Spleen (tissue), 11 donors: ENCODE measurements around the gene QSOX1. TPM values are rescaled to one million over a fixed set of nuclear protein-coding genes. Genes with fewer than 3 reads are reported as not detected.

Experiments
- DNase-seq: peaks from one replicate; pipeline ENCODE4 v3.0.0-alpha.2; 2020
- H3K27ac ChIP-seq, 8 donors: fragments of 200-600 bp; sonication (generic) in 7 of 8; 1 replicate in 4 of 8; 2 replicates in 4 of 8; pipeline versions ENCODE4 v1.5.0 to v1.8.0; 2016 to 2021; ENCODE audit warnings: inconsistent platforms in 4 of 8, mild to moderate bottlenecking in 4 of 8, moderate library complexity in 1 of 8
- H3K27me3 ChIP-seq, 7 donors: fragments of 200-600 bp; sonication (generic) in 6 of 7; replicated peaks in 1 of 7; 1 replicate in 4 of 7; 2 replicates in 3 of 7; pipeline versions ENCODE4 v1.5.0 to v1.8.0; 2016 to 2021; ENCODE audit warnings: inconsistent platforms in 3 of 7, mild to moderate bottlenecking in 1 of 7
- H3K36me3 ChIP-seq, 6 donors: fragments of 200-600 bp; sonication (generic) in 5 of 6; 1 replicate in 4 of 6; 2 replicates in 2 of 6; pipeline versions ENCODE4 v1.5.0 to v1.8.0; 2016 to 2021; ENCODE audit warnings: inconsistent platforms in 2 of 6
- H3K4me1 ChIP-seq, 6 donors: fragments of 200-600 bp; sonication (generic) in 5 of 6; 1 replicate in 3 of 6; 2 replicates in 3 of 6; pipeline versions ENCODE4 v1.5.0 to v1.8.0; 2016 to 2021; ENCODE audit warnings: inconsistent platforms in 3 of 6
- H3K4me3 ChIP-seq, 8 donors: fragments of 200-600 bp; sonication (generic) in 7 of 8; 1 replicate in 4 of 8; 2 replicates in 4 of 8; pipeline versions ENCODE4 v1.5.0 to v1.8.0; 2016 to 2021; ENCODE audit warnings: inconsistent platforms in 4 of 8, mild to moderate bottlenecking in 4 of 8, moderate library complexity in 2 of 8
- H3K9me3 ChIP-seq, 8 donors: fragments of 200-600 bp; sonication (generic) in 7 of 8; 1 replicate in 4 of 8; 2 replicates in 4 of 8; pipeline versions ENCODE4 v1.5.0 to v1.8.0; 2016 to 2021; ENCODE audit warnings: inconsistent platforms in 4 of 8
- POLR2A ChIP-seq, 3 donors: fragments of 450-650 bp; IDR thresholded peaks; one replicate each; pipeline ENCODE4 v1.5.1; 2017; ENCODE audit warnings: antibody characterized with exemption in 3 of 3, mild to moderate bottlenecking in 1 of 3
- POLR2AphosphoS5 ChIP-seq, 3 donors: sonication (generic); formaldehyde crosslinking; IDR thresholded peaks; one replicate each; pipeline ENCODE4 v1.5.1; 2017; ENCODE audit warnings: antibody characterized with exemption in 3 of 3
- WGBS, 5 donors: extraction: QIAGEN DNeasy Blood & Tissue Kit in 3 of 5; methylation state at CpG; one replicate each; pipeline versions ENCODE4 v1.1.5 to v1.1.7; 2013 to 2018; 5-methylcytosine and 5-hydroxymethylcytosine counted together
- intact Hi-C: fragments of 100-400 bp; cut with DNase I; formaldehyde crosslinking; loops from one replicate; pipeline ENCODE4 v1.15.0; 2023; ENCODE audit warnings: low total_unique reads
- polyA plus RNA-seq, 3 donors: library from polyadenylated mRNA; stranded (reverse); fragments of 200-250 nt; gene quantifications; one replicate each; pipeline ENCODE4 v1.2.1, GENCODE V29; 2013
- total RNA-seq, 7 donors: library from RNA; depleted of rRNA in 3 of 7; stranded (reverse); fragments of >200 nt in 3 of 7; fragmentation: NEBNext Ultra II Directional in 4 of 7; extraction: Animal tissue kit (Norgen Biotek cat#: 25700) in 4 of 7; gene quantifications; one replicate each; pipeline versions ENCODE4 v1.1.0 to v1.2.1, GENCODE V29; 2016 to 2021
- TF ChIP-seq, protein P1 (sequence below), 11 experiments: fragments of 200-600 bp in 7 of 11; fragments of 450-650 bp in 4 of 11; sonication (generic) in 4 of 11; IDR thresholded peaks in 8 of 11; conservative IDR thresholded peaks in 3 of 11; 1 replicate in 7 of 11; 2 replicates in 4 of 11; pipeline versions ENCODE4 v1.4.0 to v1.8.0; 2016 to 2021; ENCODE audit warnings: antibody characterized with exemption in 11 of 11, inconsistent platforms in 4 of 11, mild to moderate bottlenecking in 1 of 11
- donor health status: healthy with polysubstance abuse.
- donor health status: DM: no; HTN: no; CAD: no; lungs with moderate emphysema.
- donor health status: DM: no; HTN: no; CAD: no.
- donor health status: Bipolar disorder and iron deficiency.
- donor health status: healthy.
- donor health status: DM: no; HTN: no; CAD: no.
- donor health status: DM: yes; HTN: yes; CAD: no.

Gene QSOX1
- total and polyA plus RNA-seq, 10 donors = 35.2 to 78.9 (median 56.5) TPM

DNA sequence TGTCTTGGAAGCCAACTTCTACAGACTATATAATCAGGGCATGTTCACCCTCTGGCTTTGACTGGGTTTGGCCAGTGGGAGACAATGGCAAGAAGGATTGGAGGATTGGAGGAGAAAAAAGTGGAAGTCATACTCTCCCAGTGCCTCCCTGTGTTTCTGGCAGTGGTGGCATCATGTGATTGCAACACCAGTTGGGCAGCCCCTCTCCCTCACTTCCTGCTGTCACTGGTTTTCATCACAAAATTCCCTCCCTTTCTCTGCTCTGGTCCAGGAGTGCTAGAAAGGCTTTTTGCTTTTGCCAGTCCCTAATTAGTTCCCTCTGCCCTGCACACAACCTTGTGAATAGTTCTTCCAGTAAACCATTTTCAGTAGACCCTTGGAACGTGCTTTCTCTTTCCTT is 3.7 kb upstream of the QSOX1 start:
- Histone ChIP-seq H3K9me3 (no peaks in the 10 kb centered on the region), H3K27me3 (no peaks in the 10 kb centered on the region), H3K27ac (peak overlapping the region in 1 of 8 donors; percentile 30), H3K4me3 (no peak overlapping the region), H3K36me3 (no peaks in the 10 kb centered on the region), H3K4me1 (peaks cover 8 to 22% (median 15%) of the 10 kb centered on the region in 6 donors)
- TF ChIP-seq POLR2A (IDR thresholded peaks at IDR 0.05) (no peak), POLR2AphosphoS5 (IDR thresholded peaks at IDR 0.05) (peak in 1 of 3 donors; percentile 17)
- WGBS, 5 donors = 54 to 74% (median 70%) methylated on average over 1 of the region's 1 CpG
- intact Hi-C loops = no loop called here
- DNase-seq = no peak

DNA sequence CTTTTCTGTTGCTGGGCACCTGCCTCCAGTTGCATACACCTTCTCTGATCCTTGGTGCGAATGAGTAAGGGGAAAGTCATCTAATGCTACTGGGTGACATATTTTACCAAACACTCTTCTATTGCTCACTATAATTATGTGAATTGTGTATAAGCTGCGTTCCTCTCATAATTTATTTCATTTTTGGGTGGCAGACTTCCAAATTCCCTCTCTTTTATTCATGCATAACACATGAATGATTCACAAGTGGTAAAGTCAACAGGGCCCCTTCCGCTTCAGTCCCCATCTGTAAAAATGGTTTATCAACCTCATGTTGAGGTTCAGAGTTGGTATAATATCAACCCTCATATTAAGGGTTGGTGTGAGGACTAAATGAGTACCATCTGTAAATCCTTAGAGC is 3.2 kb upstream of the QSOX1 start:
- intact Hi-C loops = no loop called here
- H3K4me1 ChIP-seq = peaks cover 8 to 28% (median 20%) of the 10 kb centered on the region in 6 donors
- peak overlapping the region in 1 of 8 donors; percentile 30 for H3K27ac ChIP-seq
- H3K36me3 ChIP-seq = no peaks in the 10 kb centered on the region
- 80 to 88% (median 82%) methylated on average over 3 of the region's 3 CpGs for WGBS, 5 donors
- no peak for DNase-seq
- no peaks in the 10 kb centered on the region for H3K27me3 ChIP-seq
- H3K4me3 ChIP-seq = no peak overlapping the region
- TF ChIP-seq, protein P1, sequence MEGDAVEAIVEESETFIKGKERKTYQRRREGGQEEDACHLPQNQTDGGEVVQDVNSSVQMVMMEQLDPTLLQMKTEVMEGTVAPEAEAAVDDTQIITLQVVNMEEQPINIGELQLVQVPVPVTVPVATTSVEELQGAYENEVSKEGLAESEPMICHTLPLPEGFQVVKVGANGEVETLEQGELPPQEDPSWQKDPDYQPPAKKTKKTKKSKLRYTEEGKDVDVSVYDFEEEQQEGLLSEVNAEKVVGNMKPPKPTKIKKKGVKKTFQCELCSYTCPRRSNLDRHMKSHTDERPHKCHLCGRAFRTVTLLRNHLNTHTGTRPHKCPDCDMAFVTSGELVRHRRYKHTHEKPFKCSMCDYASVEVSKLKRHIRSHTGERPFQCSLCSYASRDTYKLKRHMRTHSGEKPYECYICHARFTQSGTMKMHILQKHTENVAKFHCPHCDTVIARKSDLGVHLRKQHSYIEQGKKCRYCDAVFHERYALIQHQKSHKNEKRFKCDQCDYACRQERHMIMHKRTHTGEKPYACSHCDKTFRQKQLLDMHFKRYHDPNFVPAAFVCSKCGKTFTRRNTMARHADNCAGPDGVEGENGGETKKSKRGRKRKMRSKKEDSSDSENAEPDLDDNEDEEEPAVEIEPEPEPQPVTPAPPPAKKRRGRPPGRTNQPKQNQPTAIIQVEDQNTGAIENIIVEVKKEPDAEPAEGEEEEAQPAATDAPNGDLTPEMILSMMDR (IDR thresholded peaks at IDR 0.05 in 8 of 11, conservative IDR thresholded peaks at IDR 0.05 in 3 of 11) = no peak
- no peak for TF ChIP-seq POLR2A (IDR thresholded peaks at IDR 0.05)
- no peaks in the 10 kb centered on the region for H3K9me3 ChIP-seq

DNA sequence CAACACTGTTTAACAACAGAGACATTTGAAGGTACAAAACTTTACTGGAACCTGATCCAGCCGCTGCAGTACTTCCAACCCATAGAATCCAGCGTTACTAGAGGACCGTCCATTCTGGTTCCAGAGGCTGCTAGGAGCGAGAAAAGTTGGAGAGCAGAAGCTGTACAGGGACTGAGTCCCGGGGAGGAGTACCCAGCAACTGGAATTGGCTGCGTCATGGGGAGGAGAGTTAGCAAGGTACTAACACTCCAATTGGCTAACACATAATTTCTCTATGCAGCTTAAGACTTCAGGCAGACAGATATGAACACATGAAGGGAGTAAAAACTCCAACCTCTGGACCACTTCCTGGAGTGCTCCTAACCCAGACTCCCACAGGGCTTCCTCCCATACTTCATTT is 2.1 kb upstream of the QSOX1 start:
- Histone ChIP-seq H3K4me1 (peaks cover 8 to 38% (median 26%) of the 10 kb centered on the region in 6 donors), H3K4me3 (no peak overlapping the region), H3K27ac (no peak overlapping the region), H3K9me3 (no peaks in the 10 kb centered on the region), H3K27me3 (no peaks in the 10 kb centered on the region), H3K36me3 (no peaks in the 10 kb centered on the region)
- 89 to 96% (median 94%) methylated on average over 6 of the region's 6 CpGs for WGBS, 5 donors
- intact Hi-C loops = no loop called here
- TF ChIP-seq, protein P1 (IDR thresholded peaks at IDR 0.05 in 8 of 11, conservative IDR thresholded peaks at IDR 0.05 in 3 of 11) = no peak
- TF ChIP-seq POLR2A (IDR thresholded peaks at IDR 0.05) (no peak), POLR2AphosphoS5 (IDR thresholded peaks at IDR 0.05) (no peak)
- DNase-seq = no peak

DNA sequence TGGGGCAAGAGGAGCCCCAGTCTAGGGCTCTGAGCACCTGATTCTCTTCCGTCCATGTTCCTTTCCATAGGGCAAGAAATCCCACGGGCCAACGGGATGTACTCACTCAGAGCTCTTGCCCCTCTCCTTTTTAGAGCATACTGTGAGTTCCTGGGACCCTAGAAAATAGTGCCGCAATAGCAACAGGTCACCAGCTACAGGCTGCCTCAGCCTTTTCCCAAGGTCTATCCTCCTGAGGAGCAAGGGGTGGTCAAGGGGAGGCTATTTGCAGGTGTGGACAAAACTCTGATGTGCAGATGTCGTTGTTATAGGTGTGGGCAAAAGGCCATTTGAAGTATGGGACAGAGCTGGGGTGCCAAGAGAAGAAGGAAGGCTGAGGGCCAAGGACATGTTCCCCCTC is 1.6 kb upstream of the QSOX1 start:
- H3K27me3 ChIP-seq = no peaks in the 10 kb centered on the region
- no peak overlapping the region for H3K4me3 ChIP-seq
- no peak for DNase-seq
- no peaks in the 10 kb centered on the region for H3K9me3 ChIP-seq
- intact Hi-C loops = no loop called here
- peaks cover 8 to 43% (median 26%) of the 10 kb centered on the region in 6 donors for H3K4me1 ChIP-seq
- no peak overlapping the region for H3K27ac ChIP-seq
- TF ChIP-seq, protein P1 (IDR thresholded peaks at IDR 0.05 in 8 of 11, conservative IDR thresholded peaks at IDR 0.05 in 3 of 11) = no peak
- TF ChIP-seq POLR2AphosphoS5 (IDR thresholded peaks at IDR 0.05) = no peak
- no peak for TF ChIP-seq POLR2A (IDR thresholded peaks at IDR 0.05)
- 90 to 95% (median 93%) methylated on average over 5 of the region's 5 CpGs for WGBS, 5 donors
- H3K36me3 ChIP-seq = no peaks in the 10 kb centered on the region

DNA sequence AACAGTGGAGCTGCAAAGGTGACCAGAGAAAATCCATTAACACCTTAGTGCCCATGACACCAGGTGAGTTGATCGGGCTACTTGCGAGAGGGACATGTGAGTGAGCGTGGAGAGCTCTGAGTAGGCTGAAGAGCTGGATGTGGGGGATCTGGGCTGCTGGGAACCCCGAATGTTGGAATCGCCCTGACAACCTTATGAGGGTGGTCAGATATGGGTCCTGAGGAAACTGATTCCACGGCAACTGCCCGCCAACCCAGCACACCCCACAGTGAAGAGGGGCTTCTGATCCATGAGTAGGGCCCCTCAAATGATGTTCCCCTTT is 705 bp upstream of the QSOX1 start:
- Histone ChIP-seq H3K4me1 (peaks cover 8 to 52% (median 29%) of the 10 kb centered on the region in 6 donors), H3K9me3 (no peaks in the 10 kb centered on the region), H3K36me3 (no peaks in the 10 kb centered on the region), H3K27ac (peak overlapping the region; percentile 78 to 96 (median 92)), H3K27me3 (no peaks in the 10 kb centered on the region), H3K4me3 (peak overlapping the region; percentile 66 to 97 (median 84))
- intact Hi-C loops = no loop called here
- DNase-seq = no peak
- 6 to 19% (median 12%) methylated on average over 7 of the region's 7 CpGs for WGBS, 5 donors
- no peak for TF ChIP-seq POLR2AphosphoS5 (IDR thresholded peaks at IDR 0.05)
- no peak for TF ChIP-seq POLR2A (IDR thresholded peaks at IDR 0.05)
- TF ChIP-seq, protein P1 (IDR thresholded peaks at IDR 0.05 in 8 of 11, conservative IDR thresholded peaks at IDR 0.05 in 3 of 11) = no peak
